Stimulated activated CD8-positive, alpha-beta memory T cell treated with anti-CD3 and anti-CD28 coated beads, Interleukin-2, amount 100 ng/mL, for 1 hour (primary cell): Measurements from ENCODE around the gene CTSF.

ENCODE experiments used
- DNase-seq, 2 donors: peaks; one replicate each; pipeline ENCODE4 v3.0.0-alpha.2; 2020; ENCODE audit warnings: low read depth in 2 of 2

Gene CTSF

DNA sequence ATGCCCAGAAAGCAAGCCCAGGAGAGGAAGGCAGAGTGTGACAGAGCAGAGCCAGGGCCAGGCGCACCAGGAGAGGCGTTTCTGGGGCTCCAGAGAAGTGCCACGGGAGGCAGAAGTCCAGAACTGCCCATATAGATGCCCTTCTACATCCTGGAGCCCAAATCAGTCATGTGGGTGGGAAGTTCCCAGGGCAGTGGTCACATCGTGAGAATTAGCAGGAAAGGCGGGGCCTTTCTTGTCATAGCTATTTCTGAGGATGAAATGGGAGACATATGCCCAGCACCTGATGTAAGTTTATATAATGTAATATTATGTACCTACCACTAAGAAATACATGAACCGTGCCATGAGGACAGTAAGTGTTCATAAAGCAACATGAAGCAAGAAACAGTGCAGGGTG, 35.6 kb downstream of the CTSF start:
- no peak for DNase-seq

DNA sequence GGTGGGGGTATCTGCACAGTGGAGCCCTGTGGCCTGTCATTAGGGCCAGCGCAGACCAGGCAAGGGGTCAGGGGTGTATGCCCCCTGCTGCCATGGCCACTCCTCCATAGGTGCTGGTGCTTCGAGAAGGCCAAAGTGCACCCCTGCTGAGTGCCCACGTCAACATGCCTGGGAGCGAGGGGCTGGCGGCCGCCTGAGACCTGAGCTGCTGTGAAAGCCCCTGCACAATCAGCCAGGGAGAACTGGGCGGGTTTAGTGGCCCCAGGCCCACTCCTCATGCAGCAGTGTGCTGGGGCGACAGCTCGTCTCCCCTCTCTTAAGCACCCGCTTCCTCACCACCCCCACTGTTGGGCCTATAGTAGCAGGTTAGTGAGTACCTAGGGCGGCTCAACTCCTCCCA, 36.6 kb downstream of the CTSF start:
- no peak for DNase-seq

DNA sequence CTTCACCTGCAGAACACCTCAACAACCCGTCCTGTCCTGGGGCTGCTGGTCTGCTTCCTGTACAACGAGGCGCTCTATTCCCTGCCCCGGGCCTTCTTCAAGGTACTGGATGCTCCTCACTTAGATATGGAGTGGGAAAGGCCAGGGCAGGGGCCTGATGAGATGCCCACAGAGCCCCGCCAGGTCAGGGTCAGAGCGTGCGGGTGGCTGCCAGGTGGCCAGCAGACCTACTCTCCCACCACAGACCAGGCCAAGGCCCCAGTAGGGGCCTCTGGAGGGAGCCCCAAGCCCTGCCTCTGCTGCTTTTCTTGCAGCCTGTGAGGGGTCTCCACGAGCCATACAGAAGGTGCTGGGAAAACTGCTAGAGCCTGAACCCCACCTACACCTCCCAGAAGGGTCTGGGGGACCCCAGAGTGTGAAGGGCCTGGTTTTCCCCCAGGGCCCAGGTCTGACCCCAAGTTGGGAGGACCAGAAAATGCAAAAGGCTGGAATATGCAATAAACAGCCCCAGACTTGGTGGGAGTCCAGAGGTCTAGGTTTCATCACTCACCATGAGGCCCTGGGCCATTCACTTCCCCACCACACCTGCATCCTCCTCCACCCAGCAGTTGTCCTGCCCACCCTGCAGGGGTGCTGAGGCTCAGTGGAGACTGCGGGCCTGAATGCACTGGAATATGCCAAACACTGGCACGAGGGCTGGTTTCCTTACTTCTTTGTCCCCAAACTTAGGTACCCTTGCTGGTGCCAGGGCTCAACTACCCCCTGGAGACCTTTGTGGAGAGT, 37.3 kb downstream of the CTSF start:
- DNase-seq, result no peak

DNA sequence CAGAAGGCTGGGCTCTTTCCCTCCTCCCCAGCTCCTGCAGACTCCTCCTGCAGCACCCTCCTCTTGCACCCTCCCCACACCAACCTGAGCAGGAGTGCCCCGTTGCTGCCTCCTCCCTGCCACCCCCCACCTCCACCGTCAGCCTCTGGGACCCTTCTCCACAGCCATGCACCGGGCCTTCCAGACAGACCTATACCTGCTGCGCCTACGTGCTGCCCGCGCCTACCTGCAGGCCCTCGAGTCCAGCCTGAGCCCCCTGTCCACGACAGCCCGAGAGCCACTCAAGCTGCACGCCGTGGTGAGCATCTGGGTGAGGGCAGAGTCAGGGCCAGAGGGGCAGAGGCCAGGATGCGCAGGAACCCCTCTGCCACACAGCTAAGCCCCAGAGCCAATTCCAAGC, 38.8 kb downstream of the CTSF start:
- no peak for DNase-seq

DNA sequence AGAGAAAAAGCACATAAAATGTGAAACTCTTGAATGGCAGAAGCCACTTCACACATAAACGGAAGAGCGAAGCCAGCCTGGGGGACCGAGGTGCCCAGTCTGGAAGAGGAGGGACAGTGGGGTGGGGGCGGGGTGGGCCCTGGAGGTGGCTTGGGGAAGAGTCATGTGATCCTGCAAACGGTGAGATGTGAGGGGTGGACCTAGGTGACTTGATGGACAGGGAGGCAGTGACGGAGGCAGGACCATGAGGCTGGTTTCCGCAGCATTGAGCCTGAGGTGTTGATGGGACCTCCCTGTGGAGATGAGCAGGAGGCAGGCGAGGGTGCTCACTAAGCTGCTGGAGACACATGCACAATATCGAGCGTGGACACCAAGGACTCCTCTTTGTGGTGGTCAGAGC, 39.3 kb downstream of the CTSF start:
- DNase-seq, result no peak

DNA sequence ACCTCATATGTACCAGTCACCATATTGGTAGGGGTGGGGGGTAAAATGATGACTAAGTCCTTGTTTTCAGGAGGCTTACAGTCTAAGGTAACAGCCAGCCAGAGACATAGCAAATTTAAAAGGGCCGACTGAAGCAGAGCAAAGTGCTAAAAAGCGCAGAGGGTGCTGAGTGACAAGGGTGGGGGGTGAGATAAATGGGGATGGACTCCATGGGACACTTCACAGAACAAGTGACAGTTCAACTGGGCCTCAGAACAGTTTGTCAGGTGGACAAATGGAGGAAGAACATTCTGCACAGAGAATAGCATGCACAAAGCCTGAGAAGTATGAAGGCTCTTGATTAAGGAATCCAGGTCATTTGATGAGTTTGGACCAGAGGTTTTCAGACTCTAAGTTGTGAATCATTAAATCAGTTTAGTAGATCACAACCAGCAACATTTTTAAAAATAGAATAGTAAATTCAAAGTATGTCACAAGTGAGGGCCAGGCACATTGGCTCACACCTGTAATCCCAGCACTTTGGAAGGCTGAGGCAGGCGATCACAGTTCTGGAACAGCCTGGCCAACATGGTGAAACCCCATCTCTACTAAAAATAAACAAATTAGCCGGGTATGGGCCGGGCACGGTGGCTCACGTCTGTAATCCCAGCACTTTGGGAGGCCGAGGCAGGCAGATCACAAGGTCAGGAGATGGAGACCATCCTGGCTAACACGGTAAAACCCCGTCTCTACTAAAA, 43.9 kb downstream of the CTSF start:
- no peak for DNase-seq

DNA sequence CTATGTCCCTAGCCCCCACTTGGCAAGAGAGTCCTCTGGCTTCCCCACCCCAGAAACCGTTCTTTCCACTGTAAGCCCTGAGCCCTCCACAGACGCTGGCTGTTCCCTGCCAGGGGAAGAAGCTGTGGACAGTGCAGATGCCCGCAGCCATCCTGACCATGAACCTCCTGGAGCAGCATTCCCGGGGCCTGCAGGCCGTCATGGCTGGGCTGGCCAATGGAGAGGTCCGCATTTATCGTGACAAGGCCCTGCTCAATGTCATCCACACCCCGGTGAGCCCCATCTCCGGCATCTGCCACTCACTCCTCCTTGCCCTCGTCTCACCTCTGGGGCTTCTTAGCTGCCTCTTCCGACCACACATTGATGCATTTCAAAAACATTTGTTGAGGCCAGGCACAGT, 44.8 kb downstream of the CTSF start:
- DNase-seq, result no peak
